ENCODE results near the gene CACUL1.

DNA sequence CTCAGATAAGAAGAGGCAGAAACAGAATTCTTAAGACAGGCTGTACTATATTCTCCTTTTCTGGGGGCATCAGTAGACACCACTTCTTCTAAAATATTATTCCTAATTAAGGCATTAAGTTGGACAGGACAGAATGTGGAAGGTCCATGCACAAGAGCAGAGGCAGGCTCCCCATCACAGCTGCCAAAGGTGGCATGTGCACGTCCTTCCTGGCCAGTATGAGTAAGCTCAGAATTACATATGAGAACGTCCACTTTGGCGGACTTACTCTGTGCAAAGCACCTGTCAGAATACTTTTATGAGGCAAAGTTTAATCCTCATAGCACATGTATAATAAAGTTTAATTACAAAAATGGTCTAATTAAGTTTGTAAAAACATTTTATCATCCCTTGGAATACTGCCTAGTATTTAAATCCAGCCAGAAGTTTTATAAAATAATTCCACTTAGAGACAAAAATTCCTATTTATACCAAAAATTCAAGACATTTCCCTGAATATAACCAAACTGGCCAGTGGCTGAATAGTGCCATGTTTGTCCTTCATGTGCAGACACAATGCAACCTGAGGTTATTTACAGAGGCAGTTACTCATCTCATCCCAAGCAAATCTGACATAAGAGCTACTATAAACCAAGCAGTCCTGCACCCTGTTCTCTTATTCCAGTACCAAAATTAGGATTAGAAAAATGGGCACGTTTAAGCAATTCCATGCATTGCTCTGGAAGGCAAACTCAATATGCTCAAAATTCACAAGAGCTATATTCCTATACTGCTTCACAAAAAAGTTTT is 65.5 kb downstream of the CACUL1 start:
- TF ChIP-seq CTCF (IDR thresholded peaks at IDR 0.05) (no peak), POLR2AphosphoS5 (IDR thresholded peaks at IDR 0.05) (no peak)

Measured in sigmoid colon (tissue), 4 donors.